ENCODE results near the gene TRIO.
"Not testable (repeated sequence)": the region's sequence is repeated elsewhere in the genome, so short reads cannot be mapped to it uniquely, and the experiment has no call there.

TRIO gene

DNA sequence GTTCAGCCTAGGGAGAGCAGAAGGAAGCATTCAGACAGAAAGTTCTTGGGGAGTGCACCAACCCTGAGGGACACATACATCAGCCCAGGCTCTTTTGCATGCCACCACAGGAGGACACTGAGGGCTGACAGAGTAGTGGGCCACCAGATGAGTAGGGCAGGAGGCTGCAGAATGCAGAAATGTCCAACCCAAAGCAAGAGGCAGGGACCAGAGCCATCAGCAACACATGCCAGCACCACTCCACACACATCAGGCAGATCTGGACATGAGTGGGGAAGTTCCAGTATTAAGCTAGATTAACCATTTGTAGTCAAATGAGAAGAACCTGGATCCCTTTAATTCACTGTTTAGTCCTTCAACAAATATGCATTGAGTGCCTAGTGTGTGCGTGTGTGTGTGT lies 402.7 kb downstream of the TRIO start:
- TF ChIP-seq, protein P1, sequence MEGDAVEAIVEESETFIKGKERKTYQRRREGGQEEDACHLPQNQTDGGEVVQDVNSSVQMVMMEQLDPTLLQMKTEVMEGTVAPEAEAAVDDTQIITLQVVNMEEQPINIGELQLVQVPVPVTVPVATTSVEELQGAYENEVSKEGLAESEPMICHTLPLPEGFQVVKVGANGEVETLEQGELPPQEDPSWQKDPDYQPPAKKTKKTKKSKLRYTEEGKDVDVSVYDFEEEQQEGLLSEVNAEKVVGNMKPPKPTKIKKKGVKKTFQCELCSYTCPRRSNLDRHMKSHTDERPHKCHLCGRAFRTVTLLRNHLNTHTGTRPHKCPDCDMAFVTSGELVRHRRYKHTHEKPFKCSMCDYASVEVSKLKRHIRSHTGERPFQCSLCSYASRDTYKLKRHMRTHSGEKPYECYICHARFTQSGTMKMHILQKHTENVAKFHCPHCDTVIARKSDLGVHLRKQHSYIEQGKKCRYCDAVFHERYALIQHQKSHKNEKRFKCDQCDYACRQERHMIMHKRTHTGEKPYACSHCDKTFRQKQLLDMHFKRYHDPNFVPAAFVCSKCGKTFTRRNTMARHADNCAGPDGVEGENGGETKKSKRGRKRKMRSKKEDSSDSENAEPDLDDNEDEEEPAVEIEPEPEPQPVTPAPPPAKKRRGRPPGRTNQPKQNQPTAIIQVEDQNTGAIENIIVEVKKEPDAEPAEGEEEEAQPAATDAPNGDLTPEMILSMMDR (IDR thresholded peaks at IDR 0.05; ENCODE audit: insufficient read depth, missing control alignments), result no peak
- FAIRE-seq (no peak), DNase-seq (ENCODE audit: insufficient read length, low spot score) (no peak)

DNA sequence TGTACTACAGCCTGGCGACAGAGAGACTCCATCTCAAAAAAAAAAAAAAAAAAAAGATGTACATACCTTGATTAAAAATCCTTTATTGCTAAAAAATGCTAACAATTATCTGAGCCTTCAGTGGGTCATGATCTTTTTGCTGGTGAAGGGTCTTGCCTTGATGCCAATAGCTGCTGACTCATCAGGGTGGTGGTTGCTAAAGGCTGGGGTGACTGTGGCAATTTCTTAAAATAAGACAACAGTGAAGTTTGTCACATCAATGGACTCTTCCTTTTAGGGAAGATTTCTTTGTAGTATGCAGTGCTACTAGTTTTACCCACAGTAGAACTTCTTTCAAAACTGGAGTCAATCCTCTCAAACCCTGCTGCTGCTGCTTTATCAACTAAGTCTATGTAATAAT lies 404.5 kb downstream of the TRIO start:
- FAIRE-seq, result no peak

DNA sequence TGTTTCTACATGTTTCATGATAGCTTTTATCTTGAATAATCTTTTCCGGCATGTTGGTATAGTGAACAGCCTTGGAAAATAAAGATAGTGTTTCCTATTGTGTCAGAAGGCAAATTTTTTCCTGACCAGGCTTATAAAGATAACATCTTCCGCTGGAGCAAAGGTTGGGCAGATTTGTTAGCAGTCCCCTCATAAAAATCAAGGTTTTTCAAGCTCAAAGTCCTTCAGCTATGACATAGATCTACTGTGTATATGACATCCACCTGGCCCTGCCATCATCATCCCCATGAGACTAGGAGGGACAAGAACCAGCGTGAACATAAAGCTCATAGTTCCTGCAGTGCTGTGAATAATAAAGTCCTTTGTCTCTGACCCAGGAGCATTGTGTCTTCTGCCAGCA lies 408.1 kb downstream of the TRIO start:
- DNase-seq (ENCODE audit: insufficient read length, low spot score) (no peak), FAIRE-seq (no peak)
- TF ChIP-seq, protein P1 (IDR thresholded peaks at IDR 0.05; ENCODE audit: insufficient read depth, missing control alignments), result no peak

More for the DNA sequence above, 404.5 kb downstream of the TRIO start:
- TF ChIP-seq, protein P1 (IDR thresholded peaks at IDR 0.05; ENCODE audit: insufficient read depth, missing control alignments), result no peak
- DNase-seq (ENCODE audit: insufficient read length, low spot score), result no peak

DNA sequence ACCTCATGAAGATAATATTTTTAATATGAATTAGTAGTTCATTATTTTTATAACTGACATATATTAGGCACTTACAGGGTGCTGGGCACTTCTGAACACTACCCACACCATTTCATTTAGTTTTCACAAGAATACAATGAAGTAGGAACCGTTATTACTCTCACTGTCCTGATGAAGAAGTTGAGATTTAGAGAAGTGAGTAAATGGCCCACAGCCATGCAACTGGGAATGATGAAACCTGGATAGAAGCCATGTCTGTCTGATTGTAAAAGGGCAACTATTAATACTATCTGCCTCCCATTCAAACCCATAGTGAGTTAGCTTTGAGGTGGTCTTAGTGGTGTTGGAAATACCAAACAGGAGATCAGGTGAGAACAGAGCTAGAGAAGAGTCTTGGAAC lies 408.9 kb downstream of the TRIO start:
- DNase-seq (ENCODE audit: insufficient read length, low spot score) (no peak), FAIRE-seq (no peak)
- TF ChIP-seq, protein P1 (IDR thresholded peaks at IDR 0.05; ENCODE audit: insufficient read depth, missing control alignments), result no peak

GRCh38 chr5:14554288-14554687 lies 411.1 kb downstream of the TRIO start:
- not testable (repeated sequence) for FAIRE-seq; DNase-seq (ENCODE audit: insufficient read length, low spot score)

DNA sequence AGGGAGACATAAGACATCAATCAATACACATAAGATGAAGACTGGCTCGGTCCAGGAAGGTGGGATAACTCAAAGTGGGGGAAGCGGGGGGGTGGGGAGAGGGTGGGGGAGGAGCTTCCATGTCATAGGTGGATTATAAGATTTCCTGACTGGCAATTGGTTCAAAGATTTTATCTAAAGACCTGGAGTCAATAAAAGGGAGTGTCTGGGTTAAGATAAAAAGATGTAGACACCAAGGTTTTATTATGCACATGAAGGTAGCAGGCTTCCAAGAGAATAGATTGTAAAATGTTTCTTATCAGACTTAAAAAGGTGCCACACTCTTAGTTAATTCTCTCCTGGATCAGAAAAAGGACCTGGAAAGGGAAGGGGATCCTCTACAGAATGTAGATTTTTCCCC lies 412.9 kb downstream of the TRIO start:
- DNase-seq (ENCODE audit: insufficient read length, low spot score) (no peak), FAIRE-seq (no peak)
- TF ChIP-seq, protein P1 (IDR thresholded peaks at IDR 0.05; ENCODE audit: insufficient read depth, missing control alignments), result no peak

- DNase-seq (ENCODE audit: insufficient read length, low spot score), result no peak
- TF ChIP-seq, protein P1 (IDR thresholded peaks at IDR 0.05; ENCODE audit: insufficient read depth, missing control alignments), result no peak
- no peak for FAIRE-seq
Measured at GRCh38 chr5:14557203-14557770, 414.1 kb downstream of the TRIO start.

Measured in D721Med (cell line).